ENCODE measurements around the gene NFIA.

The NFIA gene

GRCh38 chr1:61419657-61420056 lies 337.3 kb downstream of the NFIA start:
- Mint-ChIP-seq H3K4me3 (no peak overlapping the region), H3K36me3 (ENCODE audit: low read depth) (peaks cover 37% of the 10 kb centered on the region), H3K9me3 (no peaks in the 10 kb centered on the region), H3K27me3 (ENCODE audit: low read depth) (no peaks in the 10 kb centered on the region), H3K4me1 (peaks cover 21% of the 10 kb centered on the region), H3K27ac (peak overlapping the region; percentile 11 to 55 (median 48))
- no peak for TF ChIP-seq CTCF (IDR thresholded peaks at IDR 0.05; ENCODE audit: unreplicated experiment in 3 of 3)

GRCh38 chr1:61420243-61420642 lies 337.9 kb downstream of the NFIA start:
- Mint-ChIP-seq H3K36me3 (ENCODE audit: low read depth) (peaks cover 31% of the 10 kb centered on the region), H3K9me3 (no peaks in the 10 kb centered on the region)

GRCh38 chr1:61420909-61421835 lies 338.8 kb downstream of the NFIA start:
- no peak for TF ChIP-seq CTCF (IDR thresholded peaks at IDR 0.05; ENCODE audit: unreplicated experiment in 3 of 3)
- Mint-ChIP-seq H3K27ac (peak overlapping the region in 2 of 3 experiments; percentile 48 to 57), H3K36me3 (ENCODE audit: low read depth) (peaks cover 31% of the 10 kb centered on the region), H3K27me3 (ENCODE audit: low read depth) (no peaks in the 10 kb centered on the region), H3K4me1 (peaks cover 31% of the 10 kb centered on the region), H3K4me3 (no peak overlapping the region), H3K9me3 (no peaks in the 10 kb centered on the region)

More at GRCh38 chr1:61420243-61420642, 337.9 kb downstream of the NFIA start:
- TF ChIP-seq CTCF (IDR thresholded peaks at IDR 0.05; ENCODE audit: unreplicated experiment in 3 of 3), result no peak
- H3K4me1 Mint-ChIP-seq, result peaks cover 26% of the 10 kb centered on the region
- no peak overlapping the region for H3K4me3 Mint-ChIP-seq
- no peaks in the 10 kb centered on the region for H3K27me3 Mint-ChIP-seq (ENCODE audit: low read depth)
- peak overlapping the region in 1 of 3 experiments; percentile 48 for H3K27ac Mint-ChIP-seq

GRCh38 chr1:61423643-61424042 lies 341.3 kb downstream of the NFIA start:
- peaks cover 48% of the 10 kb centered on the region for H3K4me1 Mint-ChIP-seq

GRCh38 chr1:61424382-61424781 lies 342.0 kb downstream of the NFIA start:
- Mint-ChIP-seq H3K9me3 (no peaks in the 10 kb centered on the region), H3K27me3 (ENCODE audit: low read depth) (no peaks in the 10 kb centered on the region), H3K36me3 (ENCODE audit: low read depth) (peaks cover 17% of the 10 kb centered on the region), H3K4me3 (no peak overlapping the region), H3K27ac (peak overlapping the region; percentile 44 to 86 (median 78)), H3K4me1 (peaks cover 46% of the 10 kb centered on the region)
- TF ChIP-seq CTCF (IDR thresholded peaks at IDR 0.05; ENCODE audit: unreplicated experiment in 3 of 3), result no peak

More at GRCh38 chr1:61423643-61424042, 341.3 kb downstream of the NFIA start:
- Mint-ChIP-seq H3K27me3 (ENCODE audit: low read depth) (no peaks in the 10 kb centered on the region), H3K27ac (peak overlapping the region in 1 of 3 experiments; percentile 17), H3K9me3 (no peaks in the 10 kb centered on the region), H3K36me3 (ENCODE audit: low read depth) (peaks cover 21% of the 10 kb centered on the region), H3K4me3 (no peak overlapping the region)
- TF ChIP-seq CTCF (IDR thresholded peaks at IDR 0.05; ENCODE audit: unreplicated experiment in 3 of 3), result no peak

Data from nephron (organoid).